C1 segment of cervical spinal cord (tissue), 14 donors: ENCODE results near the gene CLIP4.

Experiments used
- DNase-seq, 14 donors: peaks; one replicate each; lab custom pipeline; 2025; lab: John Stamatoyannopoulos, UW

The CLIP4 gene

GRCh38 chr2:29134933-29135332 is 19.7 kb downstream of the CLIP4 start:
- no peak for DNase-seq

- DNase-seq = no peak
Measured at GRCh38 chr2:29139152-29139551, 23.9 kb downstream of the CLIP4 start.

GRCh38 chr2:29139731-29140130 is 24.5 kb downstream of the CLIP4 start:
- no peak for DNase-seq

- no peak for DNase-seq
Measured at GRCh38 chr2:29143657-29144056, 28.4 kb downstream of the CLIP4 start.

GRCh38 chr2:29146197-29146596 is 31.0 kb downstream of the CLIP4 start:
- DNase-seq = no peak

GRCh38 chr2:29147963-29148362 is 32.7 kb downstream of the CLIP4 start:
- no peak for DNase-seq

- DNase-seq = no peak
Measured at GRCh38 chr2:29154610-29155009, 39.4 kb downstream of the CLIP4 start.

- DNase-seq = no peak
Measured at GRCh38 chr2:29155578-29155977, 40.4 kb downstream of the CLIP4 start.

- no peak for DNase-seq
Measured at GRCh38 chr2:29157131-29157530, 41.9 kb downstream of the CLIP4 start.

- DNase-seq = no peak
Measured at GRCh38 chr2:29159125-29159524, 43.9 kb downstream of the CLIP4 start.

GRCh38 chr2:29160184-29160583 is 45.0 kb downstream of the CLIP4 start:
- no peak for DNase-seq

GRCh38 chr2:29162204-29162928 is 47.2 kb downstream of the CLIP4 start:
- no peak for DNase-seq

GRCh38 chr2:29164091-29164846 is 49.1 kb downstream of the CLIP4 start:
- no peak for DNase-seq

GRCh38 chr2:29165362-29166241 is 50.4 kb downstream of the CLIP4 start:
- DNase-seq = no peak

- no peak for DNase-seq
Measured at GRCh38 chr2:29166242-29167039, 51.2 kb downstream of the CLIP4 start.

GRCh38 chr2:29174937-29175336 is 59.7 kb downstream of the CLIP4 start:
- DNase-seq = no peak

GRCh38 chr2:29175338-29175737 is 60.1 kb downstream of the CLIP4 start:
- no peak for DNase-seq

GRCh38 chr2:29182334-29182733 is 67.1 kb downstream of the CLIP4 start:
- no peak for DNase-seq

- no peak for DNase-seq
Measured at GRCh38 chr2:29182920-29183319, 67.7 kb downstream of the CLIP4 start.

GRCh38 chr2:29184531-29184930 is 69.3 kb downstream of the CLIP4 start:
- no peak for DNase-seq

GRCh38 chr2:29186817-29187216 is 71.6 kb downstream of the CLIP4 start:
- DNase-seq = no peak
